Measurements from ENCODE around the gene ANKHD1. TPM values are rescaled to one million over a fixed set of nuclear protein-coding genes. Genes with fewer than 3 reads are reported as not detected.

Gene ANKHD1
- total RNA-seq, 2 donors from 2014 or later = 85.6 to 95.9 TPM

- no peak for DNase-seq
- Histone ChIP-seq H3K4me1 (ENCODE audit: control insufficient read depth, insufficient read depth, low read length) (peaks cover 18% of the 10 kb centered on the region), H3K27ac (ENCODE audit: low read depth, low read length) (no peak overlapping the region), H3K27me3 (ENCODE audit: control insufficient read depth, insufficient read depth, low read length, poor library complexity, severe bottlenecking) (no peaks in the 10 kb centered on the region), H3K4me3 (ENCODE audit: low read length) (no peak overlapping the region), H3K36me3 (ENCODE audit: control insufficient read depth, insufficient read depth, low read length) (peaks cover 74% of the 10 kb centered on the region), H3K9me3 (ENCODE audit: control insufficient read depth, low read length) (no peaks in the 10 kb centered on the region), H3K9ac (ENCODE audit: extremely low read depth, low read length, poor library complexity, severe bottlenecking) (no peak overlapping the region)
- H3K9me3 Mint-ChIP-seq = no peaks in the 10 kb centered on the region
- no peak for TF ChIP-seq CTCF (conservative IDR thresholded peaks at IDR 0.05)
- no peak overlapping the region for H3K27ac Mint-ChIP-seq
- H3K27me3 Mint-ChIP-seq (ENCODE audit: insufficient read depth) = no peaks in the 10 kb centered on the region
- H3K36me3 Mint-ChIP-seq (ENCODE audit: low read depth) = peaks cover 56% of the 10 kb centered on the region
- WGBS, 2 experiments (ENCODE audit: insufficient coverage in 1 of 2, insufficient read length in 1 of 2) = 95% methylated on average over 7 of the region's 7 CpGs
- H3K4me3 Mint-ChIP-seq = no peak overlapping the region
- peaks cover 21% of the 10 kb centered on the region for H3K4me1 Mint-ChIP-seq
Observed at GRCh38 chr5:140544986-140545385, 143.4 kb downstream of the ANKHD1 start.

GRCh38 chr5:140545606-140546005 is 144.0 kb downstream of the ANKHD1 start:
- no peak for TF ChIP-seq CTCF (conservative IDR thresholded peaks at IDR 0.05)
- no peak for DNase-seq
- no peak overlapping the region for H3K4me3 ChIP-seq (ENCODE audit: low read length)
- WGBS, 2 experiments (ENCODE audit: insufficient coverage in 1 of 2, insufficient read length in 1 of 2) = 88 to 89% methylated on average over 6 to 10 of the region's 10 CpGs
- Mint-ChIP-seq H3K27ac (no peak overlapping the region), H3K4me1 (peaks cover 21% of the 10 kb centered on the region), H3K36me3 (ENCODE audit: low read depth) (peaks cover 56% of the 10 kb centered on the region), H3K9me3 (no peaks in the 10 kb centered on the region), H3K27me3 (ENCODE audit: insufficient read depth) (no peaks in the 10 kb centered on the region), H3K4me3 (no peak overlapping the region)
- no peak overlapping the region for H3K27ac ChIP-seq (ENCODE audit: low read depth, low read length)
- H3K36me3 ChIP-seq (ENCODE audit: control insufficient read depth, insufficient read depth, low read length) = peaks cover 74% of the 10 kb centered on the region
- no peaks in the 10 kb centered on the region for H3K27me3 ChIP-seq (ENCODE audit: control insufficient read depth, insufficient read depth, low read length, poor library complexity, severe bottlenecking)
- peaks cover 18% of the 10 kb centered on the region for H3K4me1 ChIP-seq (ENCODE audit: control insufficient read depth, insufficient read depth, low read length)
- H3K9me3 ChIP-seq (ENCODE audit: control insufficient read depth, low read length) = no peaks in the 10 kb centered on the region
- no peak overlapping the region for H3K9ac ChIP-seq (ENCODE audit: extremely low read depth, low read length, poor library complexity, severe bottlenecking)

GRCh38 chr5:140546851-140547507 is 145.3 kb downstream of the ANKHD1 start:
- Mint-ChIP-seq H3K4me1 (peaks cover 21% of the 10 kb centered on the region), H3K27ac (peak overlapping the region; percentile 95), H3K9me3 (no peaks in the 10 kb centered on the region), H3K27me3 (ENCODE audit: insufficient read depth) (no peaks in the 10 kb centered on the region), H3K36me3 (ENCODE audit: low read depth) (peaks cover 54% of the 10 kb centered on the region), H3K4me3 (peak overlapping the region; percentile 57)
- Histone ChIP-seq H3K4me1 (ENCODE audit: control insufficient read depth, insufficient read depth, low read length) (peaks cover 18% of the 10 kb centered on the region), H3K27ac (ENCODE audit: low read depth, low read length) (peak overlapping the region; percentile 53), H3K36me3 (ENCODE audit: control insufficient read depth, insufficient read depth, low read length) (peaks cover 74% of the 10 kb centered on the region), H3K9me3 (ENCODE audit: control insufficient read depth, low read length) (no peaks in the 10 kb centered on the region), H3K9ac (ENCODE audit: extremely low read depth, low read length, poor library complexity, severe bottlenecking) (peak overlapping the region; percentile 38), H3K4me3 (ENCODE audit: low read length) (peak overlapping the region; percentile 70), H3K27me3 (ENCODE audit: control insufficient read depth, insufficient read depth, low read length, poor library complexity, severe bottlenecking) (no peaks in the 10 kb centered on the region)
- 74 to 75% methylated on average over 10 to 13 of the region's 13 CpGs for WGBS, 2 experiments (ENCODE audit: insufficient coverage in 1 of 2, insufficient read length in 1 of 2)
- DNase-seq = peak; percentile 61
- TF ChIP-seq CTCF (conservative IDR thresholded peaks at IDR 0.05) = no peak

Measured in endodermal cell (in vitro differentiated cells).